HEK293 (cell line): Measurements from ENCODE around the gene MTOR.

Experiments used
- BCL11B ChIP-seq: fragments of 450-650 bp; formaldehyde crosslinking; IDR thresholded peaks from 2 replicates; pipeline ENCODE4 v1.5.1; 2016; ENCODE audit warnings: low read depth, missing biosample characterization, missing genetic modification characterization
- KLF1 ChIP-seq: fragments of 450-650 bp; formaldehyde crosslinking; IDR thresholded peaks from 2 replicates; pipeline ENCODE4 v1.5.1; 2016; ENCODE audit warnings: missing biosample characterization, missing genetic modification characterization
- MZF1 ChIP-seq: fragments of 450-650 bp; formaldehyde crosslinking; IDR thresholded peaks from 2 replicates; pipeline ENCODE4 v1.5.1; 2017; ENCODE audit warnings: missing biosample characterization, missing genetic modification characterization, borderline replicate concordance
- REST ChIP-seq: fragments of 450-650 bp; formaldehyde crosslinking; IDR thresholded peaks from 2 replicates; pipeline ENCODE4 v1.5.1; 2016; ENCODE audit warnings: missing biosample characterization, missing genetic modification characterization
- SCRT1 ChIP-seq: fragments of 450-650 bp; formaldehyde crosslinking; IDR thresholded peaks from 2 replicates; pipeline ENCODE4 v1.5.1; 2016; ENCODE audit warnings: missing biosample characterization, missing genetic modification characterization, borderline replicate concordance
- ZBTB11 ChIP-seq: fragments of 450-650 bp; formaldehyde crosslinking; conservative IDR thresholded peaks from 2 replicates; pipeline ENCODE4 v1.5.1; 2016; ENCODE audit warnings: low read depth, missing biosample characterization, missing genetic modification characterization
- ZBTB21 ChIP-seq: fragments of 450-650 bp; formaldehyde crosslinking; IDR thresholded peaks from 2 replicates; pipeline ENCODE4 v1.5.1; 2017; ENCODE audit warnings: missing biosample characterization, missing genetic modification characterization
- ZBTB8A ChIP-seq: fragments of 450-650 bp; formaldehyde crosslinking; IDR thresholded peaks from 2 replicates; pipeline ENCODE4 v1.5.1; 2016; ENCODE audit warnings: missing biosample characterization, missing genetic modification characterization
- ZNF140 ChIP-seq: fragments of 450-650 bp; formaldehyde crosslinking; IDR thresholded peaks from 2 replicates; pipeline ENCODE4 v1.5.1; 2016; ENCODE audit warnings: missing biosample characterization, missing genetic modification characterization
- ZNF266 ChIP-seq: fragments of 450-650 bp; formaldehyde crosslinking; IDR thresholded peaks from 2 replicates; pipeline ENCODE4 v1.5.1; 2016; ENCODE audit warnings: missing biosample characterization, missing genetic modification characterization, low read depth
- ZNF311 ChIP-seq: fragments of 450-650 bp; formaldehyde crosslinking; IDR thresholded peaks from 2 replicates; pipeline ENCODE4 v1.5.1; 2017; ENCODE audit warnings: missing biosample characterization, missing genetic modification characterization, borderline replicate concordance
- ZNF366 ChIP-seq: fragments of 450-650 bp; formaldehyde crosslinking; conservative IDR thresholded peaks from 2 replicates; pipeline ENCODE4 v1.5.1; 2016; ENCODE audit warnings: missing biosample characterization, missing genetic modification characterization
- ZNF394 ChIP-seq: fragments of 450-650 bp; formaldehyde crosslinking; IDR thresholded peaks from 2 replicates; pipeline ENCODE4 v1.5.1; 2016; ENCODE audit warnings: missing biosample characterization, missing genetic modification characterization, mild to moderate bottlenecking, moderate library complexity, borderline replicate concordance
- ZNF404 ChIP-seq: fragments of 450-650 bp; formaldehyde crosslinking; IDR thresholded peaks from 2 replicates; pipeline ENCODE4 v1.5.1; 2017; ENCODE audit warnings: missing biosample characterization, missing genetic modification characterization
- ZNF518A ChIP-seq: fragments of 450-650 bp; formaldehyde crosslinking; conservative IDR thresholded peaks from 2 replicates; pipeline ENCODE4 v1.5.1; 2016; ENCODE audit warnings: low read depth, missing biosample characterization, missing genetic modification characterization
- ZNF530 ChIP-seq: fragments of 450-650 bp; formaldehyde crosslinking; IDR thresholded peaks from 2 replicates; pipeline ENCODE4 v1.5.1; 2016; ENCODE audit warnings: low read depth, missing biosample characterization, missing genetic modification characterization
- ZNF555 ChIP-seq: fragments of 450-650 bp; formaldehyde crosslinking; conservative IDR thresholded peaks from 2 replicates; pipeline ENCODE4 v1.5.1; 2017; ENCODE audit warnings: missing biosample characterization, mild to moderate bottlenecking, missing genetic modification characterization, inconsistent platforms
- ZNF558 ChIP-seq: fragments of 450-650 bp; formaldehyde crosslinking; IDR thresholded peaks from 2 replicates; pipeline ENCODE4 v1.5.1; 2016; ENCODE audit warnings: missing biosample characterization, missing genetic modification characterization
- ZNF623 ChIP-seq: fragments of 450-650 bp; formaldehyde crosslinking; IDR thresholded peaks from 2 replicates; pipeline ENCODE4 v1.5.1; 2016; ENCODE audit warnings: missing biosample characterization, missing genetic modification characterization
- ZNF629 ChIP-seq: fragments of 450-650 bp; formaldehyde crosslinking; IDR thresholded peaks from 2 replicates; pipeline ENCODE4 v1.5.1; 2017; ENCODE audit warnings: missing biosample characterization, missing genetic modification characterization
- ZNF654 ChIP-seq: fragments of 450-650 bp; formaldehyde crosslinking; IDR thresholded peaks from 2 replicates; pipeline ENCODE4 v1.5.1; 2016; ENCODE audit warnings: low read depth, missing biosample characterization, missing genetic modification characterization
- ZNF664 ChIP-seq: fragments of 450-650 bp; formaldehyde crosslinking; IDR thresholded peaks from 2 replicates; pipeline ENCODE4 v1.5.1; 2016; ENCODE audit warnings: missing biosample characterization, missing genetic modification characterization
- ZNF670 ChIP-seq: fragments of 450-650 bp; formaldehyde crosslinking; IDR thresholded peaks from 2 replicates; pipeline ENCODE4 v1.5.1; 2016; ENCODE audit warnings: missing biosample characterization, missing genetic modification characterization, low read depth
- ZXDB ChIP-seq: fragments of 450-650 bp; formaldehyde crosslinking; IDR thresholded peaks from 2 replicates; pipeline ENCODE4 v1.5.1; 2016; ENCODE audit warnings: missing biosample characterization, missing genetic modification characterization

MTOR gene

GRCh38 chr1:11298390-11299224 is 36.3 kb upstream of the MTOR start (continued):
- 0 out of 2 replicates have a peak, but pooled peaks have one; percentile 46 for TF ChIP-seq ZNF266 (tag by site-specific recombination)
- peak; percentile 72 for TF ChIP-seq ZBTB8A (tag by site-specific recombination)
- no peak for TF ChIP-seq ZNF311 (tag by site-specific recombination)
- TF ChIP-seq ZXDB = peak; percentile 59; the same call in 1 of the 2 replicates
- peak; percentile 70; the same call in 1 of the 2 replicates for TF ChIP-seq ZNF404
- peak; percentile 87 for TF ChIP-seq ZNF518A (tag by site-specific recombination)
- peak; percentile 35; the same call in 1 of the 2 replicates for TF ChIP-seq ZBTB21 (tag by site-specific recombination)
- TF ChIP-seq ZNF366 (tag by site-specific recombination) = no peak
- TF ChIP-seq ZNF664 (tag by site-specific recombination) = peak; percentile 44; the same call in 1 of the 2 replicates
- peak; percentile 78 for TF ChIP-seq ZNF623 (tag by site-specific recombination)
- peak; percentile 94 for TF ChIP-seq ZNF394
- TF ChIP-seq ZNF530 (tag by site-specific recombination) = 0 out of 2 replicates have a peak, but pooled peaks have one; percentile 22
- no peak for TF ChIP-seq KLF1 (tag by site-specific recombination)
- peak; percentile 72 for TF ChIP-seq ZBTB11 (tag by site-specific recombination)
- peak; percentile 72 for TF ChIP-seq ZNF555 (tag by site-specific recombination)
- peak; percentile 19 for TF ChIP-seq ZNF654 (tag by site-specific recombination)
- peak; percentile 40 for TF ChIP-seq ZNF629 (tag by site-specific recombination)
- peak; percentile 73 for TF ChIP-seq ZNF140 (tag by site-specific recombination)
- no peak for TF ChIP-seq ZNF670 (tag by site-specific recombination)
- TF ChIP-seq MZF1 (tag by site-specific recombination) = peak; percentile 28; the same call in 1 of the 2 replicates
- peak; percentile 73 for TF ChIP-seq ZNF558 (tag by site-specific recombination)
- TF ChIP-seq REST (tag by site-specific recombination) = peak; percentile 62; the same call in 1 of the 2 replicates
- TF ChIP-seq SCRT1 (tag by site-specific recombination) = no peak
- TF ChIP-seq BCL11B = no peak
